Effector CD8-positive, alpha-beta T cell (primary cell): ENCODE measurements around the gene PCDHGA5.
"Not testable (repeated sequence)": the region's sequence is repeated elsewhere in the genome, so short reads cannot be mapped to it uniquely, and the experiment has no call there.

Experiments
- DNase-seq: peaks from one replicate; lab custom pipeline; 2025; lab: John Stamatoyannopoulos, UW

The PCDHGA5 gene

GRCh38 chr5:141414548-141415274 is 50.7 kb downstream of the PCDHGA5 start:
- not testable (repeated sequence) for DNase-seq

GRCh38 chr5:141415275-141415618 is 51.3 kb downstream of the PCDHGA5 start:
- DNase-seq = not testable (repeated sequence)
